ENCODE data around the gene TRAF6. TPM values are rescaled to one million over a fixed set of nuclear protein-coding genes. Genes with fewer than 3 reads are reported as not detected.

TRAF6 gene
- total and polyA plus RNA-seq, 2 donors (not counting 1 experiment from before 2014, with no cell fraction given), result 10.1 to 22.4 TPM

DNA sequence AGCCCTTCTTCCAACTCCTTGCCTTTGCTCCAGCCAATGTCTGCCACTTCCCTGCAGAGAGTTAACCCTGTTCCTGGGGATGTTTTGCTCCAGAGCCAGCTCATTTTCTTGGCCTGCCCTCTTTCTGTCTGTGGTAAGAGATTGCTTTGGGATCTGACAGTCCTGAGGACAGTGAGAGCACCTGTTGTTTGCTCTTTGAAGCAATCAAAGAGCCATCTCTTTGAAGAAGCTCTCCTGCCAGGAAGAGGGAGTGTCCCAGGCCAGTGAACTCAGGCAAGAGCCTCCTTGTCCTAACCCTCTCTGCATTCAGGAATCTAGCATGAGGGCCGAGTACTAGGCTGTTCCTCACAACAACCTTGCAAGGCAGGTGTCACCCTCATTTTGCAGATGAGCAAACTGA is 42.2 kb downstream of the TRAF6 start:
- Histone ChIP-seq H2AFZ (ENCODE audit: insufficient read depth, low read depth, low read length, poor library complexity, severe bottlenecking) (no peak overlapping the region), H4K20me1 (ENCODE audit: control insufficient read depth, insufficient read depth, low read length, poor library complexity, severe bottlenecking) (no peaks in the 10 kb centered on the region), H3K36me3 (replicated peaks in 1 of 2; ENCODE audit: control extremely low read depth in 1 of 2, control insufficient read depth in 1 of 2, extremely low read depth in 1 of 2, insufficient read depth in 2 of 2, low read length in 1 of 2) (no peaks in the 10 kb centered on the region), H3K4me2 (replicated peaks; ENCODE audit: low read depth, low read length, poor library complexity, severe bottlenecking) (no peak overlapping the region), H3K79me2 (ENCODE audit: control insufficient read depth, insufficient read depth, low read length) (no peaks in the 10 kb centered on the region), H3K27ac (ENCODE audit: low read length in 2 of 2) (no peak overlapping the region), H3K9me3 (ENCODE audit: control extremely low read depth in 1 of 3, control insufficient read depth in 2 of 3, insufficient read depth in 1 of 3, low read length in 2 of 3) (no peaks in the 10 kb centered on the region), H3K9ac (ENCODE audit: low read length) (no peak overlapping the region), H3K4me3 (ENCODE audit: control extremely low read depth in 1 of 5, extremely low read depth in 1 of 5, insufficient read depth in 1 of 5, low read depth in 2 of 5, low read length in 4 of 5) (no peak overlapping the region), H3K4me1 (ENCODE audit: control insufficient read depth in 2 of 2, insufficient read depth in 2 of 2, low read length in 2 of 2) (no peaks in the 10 kb centered on the region), H3K27me3 (replicated peaks in 1 of 4; ENCODE audit: control extremely low read depth in 1 of 4, control insufficient read depth in 3 of 4, insufficient read depth in 4 of 4, low read length in 3 of 4) (no peaks in the 10 kb centered on the region)
- TF ChIP-seq, protein P1, sequence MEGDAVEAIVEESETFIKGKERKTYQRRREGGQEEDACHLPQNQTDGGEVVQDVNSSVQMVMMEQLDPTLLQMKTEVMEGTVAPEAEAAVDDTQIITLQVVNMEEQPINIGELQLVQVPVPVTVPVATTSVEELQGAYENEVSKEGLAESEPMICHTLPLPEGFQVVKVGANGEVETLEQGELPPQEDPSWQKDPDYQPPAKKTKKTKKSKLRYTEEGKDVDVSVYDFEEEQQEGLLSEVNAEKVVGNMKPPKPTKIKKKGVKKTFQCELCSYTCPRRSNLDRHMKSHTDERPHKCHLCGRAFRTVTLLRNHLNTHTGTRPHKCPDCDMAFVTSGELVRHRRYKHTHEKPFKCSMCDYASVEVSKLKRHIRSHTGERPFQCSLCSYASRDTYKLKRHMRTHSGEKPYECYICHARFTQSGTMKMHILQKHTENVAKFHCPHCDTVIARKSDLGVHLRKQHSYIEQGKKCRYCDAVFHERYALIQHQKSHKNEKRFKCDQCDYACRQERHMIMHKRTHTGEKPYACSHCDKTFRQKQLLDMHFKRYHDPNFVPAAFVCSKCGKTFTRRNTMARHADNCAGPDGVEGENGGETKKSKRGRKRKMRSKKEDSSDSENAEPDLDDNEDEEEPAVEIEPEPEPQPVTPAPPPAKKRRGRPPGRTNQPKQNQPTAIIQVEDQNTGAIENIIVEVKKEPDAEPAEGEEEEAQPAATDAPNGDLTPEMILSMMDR (IDR thresholded peaks at IDR 0.05), result no peak
- TF ChIP-seq EZH2 (IDR thresholded peaks at IDR 0.05; ENCODE audit: borderline replicate concordance, insufficient read depth, low read depth, low read length, poor library complexity, severe bottlenecking), result no peak
- ChIA-PET POLR2A (no interaction called here), CTCF (interaction anchor here (1.0 to 3.2 kb wide), 5 partner anchors 10 to 175 kb away, joined by 3 to 15 read pairs (median 7); no protein-coding TSS in a partner anchor)
- Mint-ChIP-seq H3K4me3 (no peak overlapping the region), H3K27ac (no peak overlapping the region), H3K9me3 (ENCODE audit: insufficient read depth) (no peaks in the 10 kb centered on the region), H3K4me1 (no peaks in the 10 kb centered on the region), H3K27me3 (no peaks in the 10 kb centered on the region)
- intact Hi-C loops (cut with micrococcal nuclease), result no loop called here
- DNase-seq (no peak), ATAC-seq (ENCODE audit: low read depth) (no peak)
- 89% methylated on average over 1 of the region's 1 CpG for WGBS (ENCODE audit: insufficient coverage)

DNA sequence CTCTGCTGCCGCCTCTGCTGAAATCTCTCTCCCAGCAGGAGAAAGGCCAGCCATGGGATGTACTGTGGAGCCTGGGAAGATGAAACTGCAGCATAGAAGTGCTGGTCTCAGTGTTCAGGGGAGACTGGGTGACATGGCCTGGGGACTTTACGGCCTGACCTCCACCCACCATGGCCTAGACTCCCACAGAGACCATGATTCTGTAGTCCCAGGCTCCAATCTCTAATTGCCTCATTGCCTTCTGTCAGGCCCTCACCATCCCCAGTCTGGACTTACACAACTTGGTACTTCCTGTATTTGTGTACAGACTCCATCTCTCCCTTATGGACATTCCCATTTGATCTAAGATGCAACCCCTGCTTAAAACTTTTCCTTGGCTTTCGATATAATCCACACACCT is 43.1 kb downstream of the TRAF6 start:
- ATAC-seq (ENCODE audit: low read depth) (no peak), DNase-seq (no peak)
- no peaks in the 10 kb centered on the region for H3K4me1 ChIP-seq (ENCODE audit: control insufficient read depth in 2 of 2, insufficient read depth in 2 of 2, low read length in 2 of 2)
- intact Hi-C loops (cut with micrococcal nuclease), result no loop called here
- no peaks in the 10 kb centered on the region for H3K27me3 Mint-ChIP-seq
- no peaks in the 10 kb centered on the region for H3K27me3 ChIP-seq (replicated peaks in 1 of 4; ENCODE audit: control extremely low read depth in 1 of 4, control insufficient read depth in 3 of 4, insufficient read depth in 4 of 4, low read length in 3 of 4)
- H3K4me2 ChIP-seq (replicated peaks; ENCODE audit: low read depth, low read length, poor library complexity, severe bottlenecking), result no peak overlapping the region
- H3K9me3 Mint-ChIP-seq (ENCODE audit: insufficient read depth), result no peaks in the 10 kb centered on the region
- no peaks in the 10 kb centered on the region for H3K9me3 ChIP-seq (ENCODE audit: control extremely low read depth in 1 of 3, control insufficient read depth in 2 of 3, insufficient read depth in 1 of 3, low read length in 2 of 3)
- no peaks in the 10 kb centered on the region for H4K20me1 ChIP-seq (ENCODE audit: control insufficient read depth, insufficient read depth, low read length, poor library complexity, severe bottlenecking)
- H3K4me1 Mint-ChIP-seq, result no peaks in the 10 kb centered on the region
- CTCF ChIA-PET, result interaction anchor here (1.6 kb wide), 1 partner anchor 175 kb away, joined by 7 read pairs; no protein-coding TSS in a partner anchor
- H3K4me3 Mint-ChIP-seq, result no peak overlapping the region
- no peak overlapping the region for H3K9ac ChIP-seq (ENCODE audit: low read length)
- no peak overlapping the region for H2AFZ ChIP-seq (ENCODE audit: insufficient read depth, low read depth, low read length, poor library complexity, severe bottlenecking)
- no peaks in the 10 kb centered on the region for H3K79me2 ChIP-seq (ENCODE audit: control insufficient read depth, insufficient read depth, low read length)
- 92% methylated on average over 3 of the region's 3 CpGs for WGBS (ENCODE audit: insufficient coverage)
- no peak overlapping the region for H3K27ac Mint-ChIP-seq
- TF ChIP-seq EZH2 (IDR thresholded peaks at IDR 0.05; ENCODE audit: borderline replicate concordance, insufficient read depth, low read depth, low read length, poor library complexity, severe bottlenecking), result no peak
- TF ChIP-seq, protein P1 (IDR thresholded peaks at IDR 0.05), result no peak
- POLR2A ChIA-PET, result no interaction called here
- no peak overlapping the region for H3K27ac ChIP-seq (ENCODE audit: low read length in 2 of 2)
- no peaks in the 10 kb centered on the region for H3K36me3 ChIP-seq (replicated peaks in 1 of 2; ENCODE audit: control extremely low read depth in 1 of 2, control insufficient read depth in 1 of 2, extremely low read depth in 1 of 2, insufficient read depth in 2 of 2, low read length in 1 of 2)
- H3K4me3 ChIP-seq (ENCODE audit: control extremely low read depth in 1 of 5, extremely low read depth in 1 of 5, insufficient read depth in 1 of 5, low read depth in 2 of 5, low read length in 4 of 5), result no peak overlapping the region

All from B cell (primary cell).